Subcutaneous adipose tissue (tissue), 4 donors: ENCODE measurements around the gene C3orf18. TPM values are rescaled to one million over a fixed set of nuclear protein-coding genes. Genes with fewer than 3 reads are reported as not detected.

Source experiments
- total RNA-seq, 4 donors: library from RNA; depleted of rRNA; stranded (reverse); fragments of >200 nt; gene quantifications; one replicate each; pipeline ENCODE4 v1.1.0, GENCODE V29; 2016
- TF ChIP-seq, protein P1 (sequence below): fragments of 450-650 bp; IDR thresholded peaks from one replicate; pipeline ENCODE4 v1.5.1; 2016; ENCODE audit warnings: low read depth, mild to moderate bottlenecking, control low read depth, antibody characterized with exemption, moderate library complexity

Gene C3orf18
- total RNA-seq, 4 donors from 2014 or later = 8.0 to 10.6 (median 8.9) TPM

DNA sequence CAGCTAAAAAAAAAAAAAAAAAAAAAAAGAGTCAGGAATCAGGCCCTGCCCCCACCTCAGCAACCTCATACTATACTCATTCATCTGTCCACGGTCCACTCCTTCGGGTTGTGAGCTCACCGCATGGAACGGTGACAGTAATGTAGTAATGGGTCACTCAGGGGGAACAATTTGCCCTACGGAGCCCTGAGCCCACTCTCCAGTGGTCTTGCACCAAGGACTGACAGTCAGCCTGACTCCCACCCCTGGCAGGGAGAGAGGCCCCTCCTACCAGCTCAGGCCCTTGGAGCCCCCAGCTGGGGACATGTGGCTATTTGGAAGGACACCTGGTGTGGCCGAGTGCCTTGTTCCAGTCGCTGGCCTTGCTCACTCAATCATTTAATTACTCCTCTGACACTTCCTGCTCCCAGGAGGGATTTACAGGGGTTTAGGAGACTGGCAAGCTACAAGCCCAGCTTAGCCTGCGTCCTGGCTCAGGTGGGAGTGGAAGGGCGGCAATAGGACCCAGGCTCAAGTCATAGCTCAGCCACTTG, 44.2 kb downstream of the C3orf18 start:
- TF ChIP-seq, protein P1, sequence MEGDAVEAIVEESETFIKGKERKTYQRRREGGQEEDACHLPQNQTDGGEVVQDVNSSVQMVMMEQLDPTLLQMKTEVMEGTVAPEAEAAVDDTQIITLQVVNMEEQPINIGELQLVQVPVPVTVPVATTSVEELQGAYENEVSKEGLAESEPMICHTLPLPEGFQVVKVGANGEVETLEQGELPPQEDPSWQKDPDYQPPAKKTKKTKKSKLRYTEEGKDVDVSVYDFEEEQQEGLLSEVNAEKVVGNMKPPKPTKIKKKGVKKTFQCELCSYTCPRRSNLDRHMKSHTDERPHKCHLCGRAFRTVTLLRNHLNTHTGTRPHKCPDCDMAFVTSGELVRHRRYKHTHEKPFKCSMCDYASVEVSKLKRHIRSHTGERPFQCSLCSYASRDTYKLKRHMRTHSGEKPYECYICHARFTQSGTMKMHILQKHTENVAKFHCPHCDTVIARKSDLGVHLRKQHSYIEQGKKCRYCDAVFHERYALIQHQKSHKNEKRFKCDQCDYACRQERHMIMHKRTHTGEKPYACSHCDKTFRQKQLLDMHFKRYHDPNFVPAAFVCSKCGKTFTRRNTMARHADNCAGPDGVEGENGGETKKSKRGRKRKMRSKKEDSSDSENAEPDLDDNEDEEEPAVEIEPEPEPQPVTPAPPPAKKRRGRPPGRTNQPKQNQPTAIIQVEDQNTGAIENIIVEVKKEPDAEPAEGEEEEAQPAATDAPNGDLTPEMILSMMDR = no peak

DNA sequence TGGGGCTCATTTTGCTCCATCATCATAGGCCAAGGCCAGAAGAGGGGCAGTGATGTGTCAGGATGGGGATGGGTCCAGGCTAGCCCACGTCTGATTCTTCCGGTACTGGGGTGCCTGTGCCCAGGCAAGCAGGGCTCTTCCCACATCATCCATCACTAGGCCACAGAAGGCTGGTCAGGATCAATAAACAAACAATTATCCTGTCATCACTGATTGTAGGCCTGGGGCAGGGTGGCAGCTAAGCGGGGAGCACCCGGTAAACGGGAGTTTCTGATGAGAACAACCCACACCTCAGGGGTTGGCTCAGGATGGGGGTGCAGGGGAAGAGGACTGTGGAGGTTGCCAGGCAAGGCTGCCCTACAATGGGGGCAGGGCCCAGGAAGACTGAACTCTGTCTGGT, 46.0 kb downstream of the C3orf18 start:
- TF ChIP-seq, protein P1 = no peak

DNA sequence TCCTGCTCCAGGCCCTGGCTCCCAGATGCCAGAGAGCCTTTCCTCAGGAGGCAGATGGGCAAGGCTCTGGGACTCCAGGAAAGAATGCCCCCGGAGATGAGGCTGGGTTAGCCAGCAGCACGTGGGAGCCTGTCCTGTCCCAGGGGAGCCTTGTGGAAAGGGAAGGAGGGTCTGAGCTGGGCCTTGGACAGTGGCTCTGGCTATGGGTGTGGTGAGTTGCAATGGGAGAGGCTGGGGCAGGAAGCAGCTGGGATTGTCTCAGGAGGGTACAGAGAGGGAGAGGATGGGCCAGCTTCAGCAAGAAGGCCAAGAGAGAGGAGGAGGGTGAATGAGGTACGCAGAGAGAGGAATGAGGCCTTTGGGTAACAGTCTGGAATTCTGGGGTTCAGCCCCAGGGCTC, 46.7 kb downstream of the C3orf18 start:
- TF ChIP-seq, protein P1 = no peak

DNA sequence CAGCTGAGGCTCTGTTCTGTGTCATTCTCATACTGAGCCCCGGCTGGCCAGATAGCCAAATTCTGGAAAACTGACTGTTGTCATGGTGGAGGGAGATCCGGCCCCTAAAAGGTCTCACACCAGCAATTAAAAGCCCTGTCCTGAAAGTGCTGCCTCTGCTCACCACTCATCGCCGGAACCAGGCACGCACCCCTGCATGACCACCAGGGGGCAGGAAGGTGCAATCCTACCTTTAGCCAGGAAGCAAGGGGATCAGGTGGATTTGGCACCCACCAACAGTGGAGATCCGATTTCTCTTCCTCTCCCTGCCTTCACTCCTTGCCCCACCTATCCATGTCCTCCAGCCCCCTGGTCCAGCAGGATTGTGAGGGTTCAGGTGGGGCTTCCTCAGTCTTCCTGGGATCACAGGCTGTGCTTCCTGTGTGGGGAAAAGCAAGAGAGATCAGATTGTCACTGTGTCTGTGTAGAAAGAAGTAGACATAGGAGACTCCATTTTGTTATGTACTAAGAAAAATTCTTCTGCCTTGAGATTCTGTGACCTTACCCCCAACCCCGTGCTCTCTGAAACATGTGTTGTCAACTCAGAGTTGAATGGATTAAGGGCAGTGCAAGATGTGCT, 48.0 kb downstream of the C3orf18 start:
- TF ChIP-seq, protein P1 = no peak

DNA sequence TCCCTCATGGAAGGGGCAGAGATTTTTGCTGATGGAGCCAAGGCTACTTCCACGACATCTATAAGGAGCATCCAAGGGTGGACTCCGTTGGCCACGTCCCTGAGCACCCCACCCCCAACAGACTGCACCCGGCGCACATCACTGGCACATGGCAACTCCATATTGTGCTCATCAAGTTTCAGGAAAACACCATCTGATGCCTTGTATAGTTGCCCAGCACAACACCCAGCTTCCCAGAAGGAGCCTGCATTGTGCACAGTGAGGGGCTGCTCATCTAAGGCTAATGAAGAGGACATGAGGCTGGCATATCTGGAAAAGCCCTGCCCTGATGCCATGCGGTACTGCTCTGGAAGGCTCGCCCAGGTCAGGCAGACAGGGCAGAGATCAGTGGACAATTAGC, 49.1 kb downstream of the C3orf18 start:
- TF ChIP-seq, protein P1 = no peak

DNA sequence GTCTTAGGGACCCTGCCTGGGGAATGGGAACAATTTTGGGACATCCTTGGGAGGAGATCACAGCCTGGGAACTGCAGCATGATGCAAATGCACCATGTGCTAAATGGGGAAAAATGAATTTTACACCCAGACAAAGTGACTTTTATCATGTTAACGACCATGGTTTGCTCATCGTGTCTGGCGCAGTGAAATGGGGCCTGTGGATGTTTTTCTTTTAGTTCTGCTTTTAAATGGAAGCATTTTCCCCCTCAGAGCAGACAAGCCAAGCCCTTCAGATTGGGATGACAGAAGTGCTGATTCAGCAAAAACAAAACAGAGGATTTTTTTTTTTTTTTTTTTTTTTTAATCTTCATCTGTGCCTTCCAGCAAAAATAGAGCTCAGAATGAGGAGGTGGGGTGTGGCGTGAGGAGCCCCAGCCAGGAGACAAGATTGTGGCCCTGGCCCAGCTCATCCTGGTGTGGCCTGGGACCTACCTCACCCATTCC, 49.8 kb downstream of the C3orf18 start:
- TF ChIP-seq, protein P1 = no peak

DNA sequence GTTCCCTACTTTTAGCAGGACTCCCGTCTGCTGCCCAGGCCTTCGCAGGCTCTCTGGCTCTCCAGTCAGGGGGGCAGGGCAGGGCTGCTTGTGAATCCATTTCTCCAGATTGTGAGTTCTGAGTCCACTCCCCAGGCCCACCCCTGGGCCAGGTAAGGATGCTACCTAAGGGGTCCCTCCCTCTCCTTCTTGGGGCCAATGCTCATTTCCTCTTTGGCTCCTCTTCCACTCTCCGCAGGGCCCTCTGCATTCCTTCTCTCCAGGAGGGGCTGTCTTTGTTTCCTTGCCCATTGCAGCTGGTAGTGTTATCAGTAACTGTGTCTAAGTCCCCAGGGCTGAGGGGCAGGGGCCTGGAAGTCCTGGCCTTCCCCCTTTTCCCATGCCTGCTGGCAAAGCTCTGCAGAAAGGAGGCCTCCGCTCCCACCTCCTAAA, 51.1 kb downstream of the C3orf18 start:
- TF ChIP-seq, protein P1 = no peak
